Duodenal mucosa (tissue), 2 donors: ENCODE data around the gene PTPN18.

ENCODE experiments used
- H3K27ac ChIP-seq: one replicate; pipeline ENCODE4 v1.7.0; 2013; ENCODE audit warnings: low read depth, low read length
- H3K27me3 ChIP-seq, 2 donors: one replicate each; pipeline ENCODE4 v1.7.0; 2013; ENCODE audit warnings: low read length in 2 of 2, control low read depth in 1 of 2; ENCODE audit not compliant: insufficient read depth in 2 of 2, control insufficient read depth in 1 of 2
- H3K36me3 ChIP-seq, 2 donors: one replicate each; pipeline ENCODE4 v1.7.0; 2013; ENCODE audit warnings: low read length in 2 of 2, control low read depth in 1 of 2; ENCODE audit not compliant: insufficient read depth in 2 of 2, control insufficient read depth in 1 of 2
- H3K4me1 ChIP-seq, 2 donors: one replicate each; pipeline ENCODE4 v1.7.0; 2013; ENCODE audit warnings: low read length in 2 of 2, control low read depth in 1 of 2; ENCODE audit not compliant: insufficient read depth in 2 of 2, control insufficient read depth in 1 of 2
- H3K4me3 ChIP-seq, 2 donors: one replicate each; pipeline ENCODE4 v1.7.0; 2013; ENCODE audit warnings: low read length in 2 of 2, low read depth in 1 of 2
- H3K9ac ChIP-seq, 2 donors: one replicate each; pipeline ENCODE4 v1.7.0; 2013; ENCODE audit warnings: low read length in 2 of 2, low read depth in 1 of 2
- H3K9me3 ChIP-seq, 2 donors: one replicate each; pipeline ENCODE4 v1.7.0; 2013; ENCODE audit warnings: low read length in 2 of 2, control low read depth in 1 of 2; ENCODE audit not compliant: control insufficient read depth in 1 of 2

PTPN18 gene

GRCh38 chr2:130378898-130379214 is 23.0 kb downstream of the PTPN18 start:
- H3K36me3 ChIP-seq, result no peaks in the 10 kb centered on the region
- H3K4me1 ChIP-seq, result peaks cover 4 to 6% of the 10 kb centered on the region in 2 donors
- H3K9me3 ChIP-seq, result no peaks in the 10 kb centered on the region
- H3K4me3 ChIP-seq, result no peak overlapping the region
- H3K27ac ChIP-seq, result no peak overlapping the region
- no peaks in the 10 kb centered on the region for H3K27me3 ChIP-seq
- H3K9ac ChIP-seq, result no peak overlapping the region

- no peak overlapping the region for H3K9ac ChIP-seq
- no peaks in the 10 kb centered on the region for H3K9me3 ChIP-seq
- H3K4me1 ChIP-seq, result peaks cover 4 to 7% of the 10 kb centered on the region in 2 donors
- H3K36me3 ChIP-seq, result no peaks in the 10 kb centered on the region
- no peak overlapping the region for H3K4me3 ChIP-seq
- no peaks in the 10 kb centered on the region for H3K27me3 ChIP-seq
- no peak overlapping the region for H3K27ac ChIP-seq
Observed at GRCh38 chr2:130380096-130380934, 24.5 kb downstream of the PTPN18 start.

- H3K4me3 ChIP-seq, result no peak overlapping the region
- no peaks in the 10 kb centered on the region for H3K9me3 ChIP-seq
- no peak overlapping the region for H3K9ac ChIP-seq
- H3K27me3 ChIP-seq, result no peaks in the 10 kb centered on the region
- no peaks in the 10 kb centered on the region for H3K36me3 ChIP-seq
- H3K27ac ChIP-seq, result no peak overlapping the region
- H3K4me1 ChIP-seq, result peaks cover 9 to 12% of the 10 kb centered on the region in 2 donors
Observed at GRCh38 chr2:130381145-130381544, 25.3 kb downstream of the PTPN18 start.

- H3K9ac ChIP-seq, result no peak overlapping the region
- H3K4me3 ChIP-seq, result no peak overlapping the region
- H3K9me3 ChIP-seq, result no peaks in the 10 kb centered on the region
- H3K4me1 ChIP-seq, result peaks cover 9 to 10% of the 10 kb centered on the region in 2 donors
- no peaks in the 10 kb centered on the region for H3K36me3 ChIP-seq
- no peak overlapping the region for H3K27ac ChIP-seq
- no peaks in the 10 kb centered on the region for H3K27me3 ChIP-seq
Observed at GRCh38 chr2:130381619-130382018, 25.8 kb downstream of the PTPN18 start.

GRCh38 chr2:130382313-130382917 is 26.6 kb downstream of the PTPN18 start:
- H3K27ac ChIP-seq, result no peak overlapping the region
- no peak overlapping the region for H3K4me3 ChIP-seq
- no peaks in the 10 kb centered on the region for H3K9me3 ChIP-seq
- no peak overlapping the region for H3K9ac ChIP-seq
- H3K36me3 ChIP-seq, result no peaks in the 10 kb centered on the region
- peaks cover 7 to 9% of the 10 kb centered on the region in 2 donors for H3K4me1 ChIP-seq
- H3K27me3 ChIP-seq, result no peaks in the 10 kb centered on the region

GRCh38 chr2:130385709-130386108 is 29.9 kb downstream of the PTPN18 start:
- no peaks in the 10 kb centered on the region for H3K36me3 ChIP-seq
- peaks cover 10 to 15% of the 10 kb centered on the region in 2 donors for H3K4me1 ChIP-seq
- no peaks in the 10 kb centered on the region for H3K9me3 ChIP-seq
- no peak overlapping the region for H3K27ac ChIP-seq
- no peaks in the 10 kb centered on the region for H3K27me3 ChIP-seq
- no peak overlapping the region for H3K9ac ChIP-seq
- H3K4me3 ChIP-seq, result no peak overlapping the region

- Histone ChIP-seq H3K9ac (no peak overlapping the region), H3K36me3 (no peaks in the 10 kb centered on the region), H3K27ac (no peak overlapping the region), H3K9me3 (no peaks in the 10 kb centered on the region), H3K27me3 (no peaks in the 10 kb centered on the region), H3K4me1 (peaks cover 14 to 20% of the 10 kb centered on the region in 2 donors), H3K4me3 (no peak overlapping the region)
Observed at GRCh38 chr2:130387071-130387400, 31.2 kb downstream of the PTPN18 start.

- Histone ChIP-seq H3K27ac (no peak overlapping the region), H3K4me3 (no peak overlapping the region), H3K4me1 (peaks cover 14 to 23% of the 10 kb centered on the region in 2 donors), H3K9me3 (no peaks in the 10 kb centered on the region), H3K27me3 (no peaks in the 10 kb centered on the region), H3K9ac (no peak overlapping the region), H3K36me3 (no peaks in the 10 kb centered on the region)
Observed at GRCh38 chr2:130387804-130388203, 31.9 kb downstream of the PTPN18 start.

- Histone ChIP-seq H3K27ac (no peak overlapping the region), H3K9me3 (no peaks in the 10 kb centered on the region)
Observed at GRCh38 chr2:130388221-130388907, 32.5 kb downstream of the PTPN18 start.

GRCh38 chr2:130389358-130389757 is 33.5 kb downstream of the PTPN18 start:
- H3K4me1 ChIP-seq, result peaks cover 14 to 23% of the 10 kb centered on the region in 2 donors
- no peak overlapping the region for H3K27ac ChIP-seq
- no peaks in the 10 kb centered on the region for H3K27me3 ChIP-seq
- H3K9ac ChIP-seq, result no peak overlapping the region
- H3K36me3 ChIP-seq, result no peaks in the 10 kb centered on the region
- H3K4me3 ChIP-seq, result no peak overlapping the region
- no peaks in the 10 kb centered on the region for H3K9me3 ChIP-seq

More at GRCh38 chr2:130388221-130388907, 32.5 kb downstream of the PTPN18 start:
- Histone ChIP-seq H3K4me1 (peaks cover 14 to 23% of the 10 kb centered on the region in 2 donors), H3K36me3 (no peaks in the 10 kb centered on the region), H3K9ac (no peak overlapping the region), H3K27me3 (no peaks in the 10 kb centered on the region), H3K4me3 (no peak overlapping the region)
